OCI-LY1 (cell line): Measurements from ENCODE around the gene NCKIPSD.

Experiments used
- H2AFZ ChIP-seq: fragments of 200-600 bp; sonication (generic), shearing (Covaris generic); 2 replicates; pipeline ENCODE4 v1.6.0; 2014; ENCODE audit warnings: antibody characterized with exemption, mild to moderate bottlenecking, low read length
- H3F3A ChIP-seq: fragments of 200-600 bp; sonication (generic), shearing (Covaris generic); 2 replicates; pipeline ENCODE4 v1.6.0; 2014; ENCODE audit warnings: mild to moderate bottlenecking, antibody characterized with exemption, low read length, moderate library complexity; ENCODE audit not compliant: insufficient read depth
- H3K27ac ChIP-seq: fragments of 200-600 bp; sonication (generic); 2 replicates; pipeline ENCODE4 v1.5.1; 2014; ENCODE audit warnings: low read length, mixed run types, mild to moderate bottlenecking, low read depth; ENCODE audit not compliant: poor library complexity, severe bottlenecking
- H3K27me3 ChIP-seq: fragments of 200-600 bp; sonication (generic); 2 replicates; pipeline ENCODE4 v1.6.0; 2014; ENCODE audit warnings: antibody characterized with exemption, mild to moderate bottlenecking, low read length, moderate library complexity; ENCODE audit not compliant: insufficient read depth
- H3K36me3 ChIP-seq: fragments of 200-600 bp; sonication (generic); 2 replicates; pipeline ENCODE4 v1.6.1; 2014; ENCODE audit warnings: mild to moderate bottlenecking, antibody characterized with exemption, low read length, moderate library complexity, mixed read lengths; ENCODE audit not compliant: insufficient read depth
- H3K4me1 ChIP-seq: fragments of 200-600 bp; sonication (generic); 2 replicates; pipeline ENCODE4 v1.5.1; 2014; ENCODE audit warnings: mild to moderate bottlenecking, low read length, moderate library complexity; ENCODE audit not compliant: insufficient read depth, severe bottlenecking
- H3K4me2 ChIP-seq: fragments of 200-600 bp; sonication (generic), shearing (Covaris generic); 2 replicates; pipeline ENCODE4 v1.6.1; 2014; ENCODE audit warnings: low read length
- H3K4me3 ChIP-seq: fragments of 200-600 bp; sonication (generic); 2 replicates; pipeline ENCODE4 v1.5.1; 2014; ENCODE audit warnings: low read length, low read depth, mild to moderate bottlenecking, mixed read lengths; ENCODE audit not compliant: poor library complexity, severe bottlenecking
- H3K79me2 ChIP-seq: fragments of 200-600 bp; shearing (Covaris generic); 2 replicates; pipeline ENCODE4 v1.6.1; 2016; ENCODE audit warnings: mixed run types, low read length, mixed read lengths; ENCODE audit not compliant: insufficient read depth
- H3K9ac ChIP-seq: fragments of 200-600 bp; sonication (generic), shearing (Covaris generic); 2 replicates; pipeline ENCODE4 v1.6.1; 2014; ENCODE audit warnings: mild to moderate bottlenecking, low read length, mixed read lengths
- H3K9me2 ChIP-seq: fragments of 200-600 bp; sonication (generic), shearing (Covaris generic); 2 replicates; pipeline ENCODE4 v1.6.1; 2014; ENCODE audit warnings: low read depth, mild to moderate bottlenecking, low read length, mixed read lengths
- H3K9me3 ChIP-seq: fragments of 200-600 bp; shearing (Covaris generic); 2 replicates; pipeline ENCODE4 v1.6.1; 2014; ENCODE audit warnings: low read length, mixed read lengths
- H4K20me1 ChIP-seq: fragments of 200-600 bp; sonication (generic), shearing (Covaris generic); 2 replicates; pipeline ENCODE4 v1.6.0; 2016; ENCODE audit warnings: mild to moderate bottlenecking, low read length; ENCODE audit not compliant: insufficient read depth
- CTCF ChIP-seq: fragments of 200-600 bp; sonication (generic), shearing (Covaris generic); IDR thresholded peaks from 2 replicates; pipeline ENCODE4 v1.5.1; 2017; ENCODE audit warnings: mild to moderate bottlenecking, antibody characterized with exemption, low read length, moderate library complexity, mixed read lengths
- EZH2 ChIP-seq: fragments of 200-600 bp; sonication (generic), shearing (Covaris generic); IDR thresholded peaks from 2 replicates; pipeline ENCODE4 v1.8.0; 2017; ENCODE audit warnings: borderline replicate concordance, mixed run types, mild to moderate bottlenecking, antibody characterized with exemption, low read length, moderate library complexity, mixed read lengths

Gene NCKIPSD

GRCh38 chr3:48674505-48674904 lies 11.2 kb downstream of the NCKIPSD start:
- Histone ChIP-seq H3K4me2 (no peak overlapping the region), H3K9me2 (no peaks in the 10 kb centered on the region), H3K27ac (no peak overlapping the region), H3F3A (no peaks in the 10 kb centered on the region), H3K4me1 (no peaks in the 10 kb centered on the region), H3K9ac (no peak overlapping the region), H3K4me3 (no peak overlapping the region), H2AFZ (no peak overlapping the region), H3K36me3 (peaks cover 50% of the 10 kb centered on the region), H3K9me3 (no peaks in the 10 kb centered on the region), H3K27me3 (no peaks in the 10 kb centered on the region), H3K79me2 (no peaks in the 10 kb centered on the region), H4K20me1 (no peaks in the 10 kb centered on the region)
- TF ChIP-seq EZH2 (no peak), CTCF (no peak)

GRCh38 chr3:48672522-48672921 lies 13.2 kb downstream of the NCKIPSD start:
- H3K27ac ChIP-seq = no peak overlapping the region
- no peaks in the 10 kb centered on the region for H3K9me2 ChIP-seq
- H3K36me3 ChIP-seq = peaks cover 32% of the 10 kb centered on the region
- H3K79me2 ChIP-seq = no peaks in the 10 kb centered on the region
- TF ChIP-seq EZH2 (no peak), CTCF (no peak)
- H4K20me1 ChIP-seq = no peaks in the 10 kb centered on the region
- H3K9ac ChIP-seq = no peak overlapping the region
- H3K4me2 ChIP-seq = no peak overlapping the region
- H2AFZ ChIP-seq = no peak overlapping the region
- H3F3A ChIP-seq = no peaks in the 10 kb centered on the region
- H3K4me3 ChIP-seq = no peak overlapping the region
- no peaks in the 10 kb centered on the region for H3K9me3 ChIP-seq
- no peaks in the 10 kb centered on the region for H3K4me1 ChIP-seq
- H3K27me3 ChIP-seq = no peaks in the 10 kb centered on the region

- no peaks in the 10 kb centered on the region for H3K9me2 ChIP-seq
- H3K9ac ChIP-seq = no peak overlapping the region
- no peaks in the 10 kb centered on the region for H3K79me2 ChIP-seq
- H3F3A ChIP-seq = no peaks in the 10 kb centered on the region
- no peak overlapping the region for H3K4me3 ChIP-seq
- H3K27me3 ChIP-seq = no peaks in the 10 kb centered on the region
- no peaks in the 10 kb centered on the region for H3K9me3 ChIP-seq
- no peak overlapping the region for H3K4me2 ChIP-seq
- peaks cover 8% of the 10 kb centered on the region; the same call in 1 of the 2 replicates for H3K36me3 ChIP-seq
- no peak overlapping the region for H2AFZ ChIP-seq
- peaks cover 8% of the 10 kb centered on the region for H3K4me1 ChIP-seq
- no peak for TF ChIP-seq EZH2
- no peak for TF ChIP-seq CTCF
- no peak overlapping the region for H3K27ac ChIP-seq
- H4K20me1 ChIP-seq = no peaks in the 10 kb centered on the region
Measured at GRCh38 chr3:48664929-48665328, 20.8 kb downstream of the NCKIPSD start.
